Measurements from ENCODE around the gene PTCH1. TPM values are rescaled to one million over a fixed set of nuclear protein-coding genes. Genes with fewer than 3 reads are reported as not detected.
A peak's percentile ranks its signal among the peaks of the same experiment; 100 is the strongest.

PTCH1 gene
- total and polyA plus RNA-seq, 2 donors (not counting 1 experiment from before 2014, with no cell fraction given) = 3.5 to 13.8 TPM

- peaks cover 49% of the 10 kb centered on the region for H3K27me3 Mint-ChIP-seq
- H3K9me3 Mint-ChIP-seq (ENCODE audit: insufficient read depth) = no peaks in the 10 kb centered on the region
- ChIA-PET CTCF (no interaction called here), POLR2A (interaction anchor here (0.7 kb wide), 1 partner anchor 186 kb away, joined by 5 read pairs; no protein-coding TSS in a partner anchor)
- H3K79me2 ChIP-seq (ENCODE audit: control insufficient read depth, insufficient read depth, low read length) = no peaks in the 10 kb centered on the region
- H3K27ac ChIP-seq (ENCODE audit: low read length in 2 of 2) = no peak overlapping the region
- DNase-seq (peak; percentile 9), ATAC-seq (ENCODE audit: low read depth) (no peak)
- no peak overlapping the region for H3K4me3 ChIP-seq (ENCODE audit: control extremely low read depth in 1 of 5, extremely low read depth in 1 of 5, insufficient read depth in 1 of 5, low read depth in 2 of 5, low read length in 4 of 5)
- H3K4me1 ChIP-seq (ENCODE audit: control insufficient read depth in 2 of 2, insufficient read depth in 2 of 2, low read length in 2 of 2) = peaks cover 28 to 42% of the 10 kb centered on the region in 2 donors
- no peaks in the 10 kb centered on the region for H4K20me1 ChIP-seq (ENCODE audit: control insufficient read depth, insufficient read depth, low read length, poor library complexity, severe bottlenecking)
- H3K4me3 Mint-ChIP-seq = peak overlapping the region; percentile 19
- WGBS (ENCODE audit: insufficient coverage) = 77% methylated on average over 10 of the region's 15 CpGs
- intact Hi-C loops (cut with micrococcal nuclease) = no loop called here
- H3K36me3 ChIP-seq (replicated peaks in 1 of 2; ENCODE audit: control extremely low read depth in 1 of 2, control insufficient read depth in 1 of 2, extremely low read depth in 1 of 2, insufficient read depth in 2 of 2, low read length in 1 of 2) = no peaks in the 10 kb centered on the region
- no peak overlapping the region for H2AFZ ChIP-seq (ENCODE audit: insufficient read depth, low read depth, low read length, poor library complexity, severe bottlenecking)
- peaks cover 0 to 7% (median 0%) of the 10 kb centered on the region in 3 donors for H3K9me3 ChIP-seq (ENCODE audit: control extremely low read depth in 1 of 3, control insufficient read depth in 2 of 3, insufficient read depth in 1 of 3, low read length in 2 of 3)
- H3K9ac ChIP-seq (ENCODE audit: low read length) = no peak overlapping the region
- no peak for TF ChIP-seq CTCF (IDR thresholded peaks at IDR 0.05)
- no peak for TF ChIP-seq EZH2 (IDR thresholded peaks at IDR 0.05; ENCODE audit: borderline replicate concordance, insufficient read depth, low read depth, low read length, poor library complexity, severe bottlenecking)
- peak overlapping the region; percentile 20 for H3K27ac Mint-ChIP-seq
- H3K4me1 Mint-ChIP-seq = peaks cover 45% of the 10 kb centered on the region
- peak overlapping the region; percentile 94 for H3K4me2 ChIP-seq (replicated peaks; ENCODE audit: low read depth, low read length, poor library complexity, severe bottlenecking)
- peaks cover 3 to 47% (median 38%) of the 10 kb centered on the region in 4 experiments for H3K27me3 ChIP-seq (replicated peaks in 1 of 4; ENCODE audit: control extremely low read depth in 1 of 4, control insufficient read depth in 3 of 4, insufficient read depth in 4 of 4, low read length in 3 of 4)
Observed at GRCh38 chr9:95504053-95504963, 12.5 kb downstream of the PTCH1 start.

- Mint-ChIP-seq H3K9me3 (ENCODE audit: insufficient read depth) (no peaks in the 10 kb centered on the region), H3K27me3 (peaks cover 59% of the 10 kb centered on the region), H3K27ac (no peak overlapping the region), H3K4me3 (no peak overlapping the region), H3K4me1 (peaks cover 42% of the 10 kb centered on the region)
- H3K36me3 ChIP-seq (replicated peaks in 1 of 2; ENCODE audit: control extremely low read depth in 1 of 2, control insufficient read depth in 1 of 2, extremely low read depth in 1 of 2, insufficient read depth in 2 of 2, low read length in 1 of 2) = no peaks in the 10 kb centered on the region
- H3K9ac ChIP-seq (ENCODE audit: low read length) = no peak overlapping the region
- WGBS (ENCODE audit: insufficient coverage) = 100% methylated on average over 1 of the region's 6 CpGs
- no peak overlapping the region for H3K27ac ChIP-seq (ENCODE audit: low read length in 2 of 2)
- H3K4me3 ChIP-seq (ENCODE audit: control extremely low read depth in 1 of 5, extremely low read depth in 1 of 5, insufficient read depth in 1 of 5, low read depth in 2 of 5, low read length in 4 of 5) = no peak overlapping the region
- TF ChIP-seq EZH2 (IDR thresholded peaks at IDR 0.05; ENCODE audit: borderline replicate concordance, insufficient read depth, low read depth, low read length, poor library complexity, severe bottlenecking) = no peak
- no peak for TF ChIP-seq CTCF (IDR thresholded peaks at IDR 0.05)
- ATAC-seq (ENCODE audit: low read depth) (no peak), DNase-seq (no peak)
- CTCF ChIA-PET = no interaction called here
- intact Hi-C loops (cut with micrococcal nuclease) = no loop called here
- peaks cover 0 to 3% (median 0%) of the 10 kb centered on the region in 3 donors for H3K9me3 ChIP-seq (ENCODE audit: control extremely low read depth in 1 of 3, control insufficient read depth in 2 of 3, insufficient read depth in 1 of 3, low read length in 2 of 3)
- H2AFZ ChIP-seq (ENCODE audit: insufficient read depth, low read depth, low read length, poor library complexity, severe bottlenecking) = no peak overlapping the region
- H3K4me2 ChIP-seq (replicated peaks; ENCODE audit: low read depth, low read length, poor library complexity, severe bottlenecking) = no peak overlapping the region
- H4K20me1 ChIP-seq (ENCODE audit: control insufficient read depth, insufficient read depth, low read length, poor library complexity, severe bottlenecking) = no peaks in the 10 kb centered on the region
- H3K79me2 ChIP-seq (ENCODE audit: control insufficient read depth, insufficient read depth, low read length) = no peaks in the 10 kb centered on the region
- peaks cover 22 to 40% of the 10 kb centered on the region in 2 donors for H3K4me1 ChIP-seq (ENCODE audit: control insufficient read depth in 2 of 2, insufficient read depth in 2 of 2, low read length in 2 of 2)
- POLR2A ChIA-PET = no interaction called here
- H3K27me3 ChIP-seq (replicated peaks in 1 of 4; ENCODE audit: control extremely low read depth in 1 of 4, control insufficient read depth in 3 of 4, insufficient read depth in 4 of 4, low read length in 3 of 4) = peaks cover 3 to 41% (median 35%) of the 10 kb centered on the region in 4 experiments
Observed at GRCh38 chr9:95503369-95503768, 13.4 kb downstream of the PTCH1 start.

Data from B cell (primary cell).